Measurements from ENCODE around the gene PPM1E.

- TF ChIP-seq CTCF (IDR thresholded peaks at IDR 0.05) (no peak), EZH2 (IDR thresholded peaks at IDR 0.05; ENCODE audit: borderline replicate concordance, insufficient read depth, low read depth, low read length, poor library complexity, severe bottlenecking) (no peak)
These were observed 29.4 kb downstream of the PPM1E start for GRCh38 chr17:58785097-58785496.

Data from B cell (primary cell).